K562 (cell line): ENCODE results near the gene HOXC11. TPM values are rescaled to one million over a fixed set of nuclear protein-coding genes. Genes with fewer than 3 reads are reported as not detected.

ENCODE experiments used
- BCLAF1 ChIP-seq, 2 experiments: fragments of 450-650 bp in 1 of 2; IDR thresholded peaks; 2 replicates each; pipeline ENCODE4 v1.6.1; 2011 to 2017; ENCODE audit warnings: low read depth in 2 of 2, antibody characterized with exemption in 1 of 2, borderline replicate concordance in 1 of 2, low read length in 1 of 2, mild to moderate bottlenecking in 1 of 2, mixed read lengths in 1 of 2; ENCODE audit not compliant: control insufficient read depth in 1 of 2
- CHD1 ChIP-seq: fragments of 200-600 bp; sonication (generic); IDR thresholded peaks from one replicate; pipeline ENCODE4 v1.6.1; 2012; ENCODE audit warnings: mild to moderate bottlenecking, moderate library complexity, low read length, inconsistent platforms
- ETS1 ChIP-seq: conservative IDR thresholded peaks from 2 replicates; pipeline ENCODE4 v1.6.1; 2011; ENCODE audit warnings: low read depth, mild to moderate bottlenecking, low read length; ENCODE audit not compliant: control insufficient read depth
- IRF9 ChIP-seq: fragments of 450-650 bp; IDR thresholded peaks from 2 replicates; pipeline ENCODE4 v1.6.1; 2016; ENCODE audit warnings: missing biosample characterization, missing genetic modification characterization
- JUNB ChIP-seq: fragments of 450-650 bp; formaldehyde crosslinking; conservative IDR thresholded peaks from 2 replicates; pipeline ENCODE4 v1.4.0; 2020; ENCODE audit warnings: mild to moderate bottlenecking
- KDM4B ChIP-seq, 2 experiments: fragments of 450-650 bp in 1 of 2; sonication (generic) in 1 of 2; IDR thresholded peaks; 2 replicates each; pipeline ENCODE4 v1.6.1; 2016 to 2017; ENCODE audit warnings: borderline replicate concordance in 2 of 2, antibody characterized with exemption in 1 of 2, low read depth in 1 of 2, mild to moderate bottlenecking in 1 of 2
- LCOR ChIP-seq: sonication (generic); formaldehyde crosslinking; IDR thresholded peaks from 2 replicates; pipeline ENCODE4 v1.8.0; 2022; ENCODE audit warnings: mild to moderate bottlenecking, missing genetic modification reagents
- MBD2 ChIP-seq: sonication (generic); IDR thresholded peaks from 2 replicates; pipeline ENCODE4 v1.6.1; 2016; ENCODE audit warnings: low read depth, borderline replicate concordance
- MEF2A ChIP-seq: IDR thresholded peaks from 2 replicates; pipeline ENCODE4 v1.6.1; 2011; ENCODE audit warnings: low read depth, mild to moderate bottlenecking, low read length, moderate library complexity; ENCODE audit not compliant: control insufficient read depth
- MTA3 ChIP-seq: fragments of 450-650 bp; formaldehyde crosslinking; IDR thresholded peaks from 2 replicates; pipeline ENCODE4 v1.6.1; 2017; ENCODE audit warnings: mild to moderate bottlenecking, borderline replicate concordance
- MYBL2 ChIP-seq, 2 experiments: fragments of 450-650 bp in 1 of 2; sonication (generic) in 1 of 2; formaldehyde crosslinking in 1 of 2; IDR thresholded peaks; 2 replicates each; pipeline versions ENCODE4 v1.6.1 to v1.8.1; 2017 to 2022; ENCODE audit warnings: borderline replicate concordance in 1 of 2, inconsistent platforms in 1 of 2, low read depth in 1 of 2, mild to moderate bottlenecking in 1 of 2, missing genetic modification reagents in 1 of 2, moderate library complexity in 1 of 2
- PTTG1 ChIP-seq: fragments of 450-650 bp; IDR thresholded peaks from 2 replicates; pipeline ENCODE4 v1.6.1; 2016; ENCODE audit warnings: low read depth, mild to moderate bottlenecking, missing genetic modification characterization, missing compliant biosample characterization
- RCOR1 ChIP-seq, 2 experiments: IDR thresholded peaks; 2 replicates each; pipeline ENCODE4 v1.6.1; 2012; ENCODE audit warnings: low read depth in 2 of 2, low read length in 2 of 2, borderline replicate concordance in 1 of 2, improper control_type of control experiment in 1 of 2
- SIN3B ChIP-seq: fragments of 450-650 bp; IDR thresholded peaks from 2 replicates; pipeline ENCODE4 v1.6.1; 2017; ENCODE audit warnings: low read depth, mild to moderate bottlenecking, moderate library complexity
- STAT5B ChIP-seq: fragments of 250-450 bp; sonication (Bioruptor Pico); IDR thresholded peaks from 2 replicates; pipeline ENCODE4 v1.8.0; 2021; ENCODE audit warnings: mild to moderate bottlenecking, inconsistent platforms
- TCFL5 ChIP-seq: fragments of 250-450 bp; sonication (Bioruptor Pico); conservative IDR thresholded peaks from 2 replicates; pipeline ENCODE4 v1.6.1; 2021; ENCODE audit warnings: mild to moderate bottlenecking, moderate library complexity, matching md5 sums
- TFE3 ChIP-seq: fragments of 450-650 bp; formaldehyde crosslinking; IDR thresholded peaks from 2 replicates; pipeline ENCODE4 v1.4.0; 2020; ENCODE audit warnings: mild to moderate bottlenecking, mixed read lengths
- ZEB2 ChIP-seq: fragments of 450-650 bp; IDR thresholded peaks from 2 replicates; pipeline ENCODE4 v1.6.1; 2016
- ZNF551 ChIP-seq: fragments of 250-450 bp; sonication (Bioruptor Pico); IDR thresholded peaks from 2 replicates; pipeline ENCODE4 v1.5.0; 2021; ENCODE audit warnings: mild to moderate bottlenecking, moderate library complexity
- ZNF57 ChIP-seq: fragments of 450-650 bp; formaldehyde crosslinking; IDR thresholded peaks from 2 replicates; pipeline ENCODE4 v1.4.0; 2020; ENCODE audit warnings: mild to moderate bottlenecking, moderate library complexity
- ZZZ3 ChIP-seq: fragments of 450-650 bp; IDR thresholded peaks from 2 replicates; pipeline ENCODE4 v1.6.1; 2016; ENCODE audit warnings: antibody characterized with exemption, mild to moderate bottlenecking, moderate library complexity
- polyA plus RNA-seq, 8 experiments: library from polyadenylated mRNA; depleted of rRNA in 4 of 8; stranded (reverse) in 5 of 8; unstranded in 3 of 8; fragments of >200 nt; fragmentation: Nextera tagmentation in 2 of 8; fragmentation: Illumina TruSeq in 1 of 8; extraction: Ambion mirVana in 2 of 8; extraction: Trizol in 1 of 8; gene quantifications; 2 replicates each; pipeline versions ENCODE4 v1.2.1 to v1.2.3, GENCODE V29; 2011 to 2014; ENCODE audit warnings: inconsistent platforms in 1 of 8, missing spikeins in 1 of 8
- total RNA-seq, 7 experiments: library from RNA; depleted of rRNA in 6 of 7; stranded (reverse); fragments of >200 nt in 6 of 7; fragmentation: Illumina TruSeq in 2 of 7; extraction: Trizol in 2 of 7; gene quantifications; 2 replicates each; pipeline versions ENCODE4 v1.2.1 to v1.2.3, GENCODE V29; 2011 to 2021; ENCODE audit warnings: low replicate concordance in 1 of 7

The HOXC11 gene
- total and polyA plus RNA-seq, 9 of the 15 experiments (the other 6 are each of a cell fraction or from before 2014, with no cell fraction given) = not detected

- TF ChIP-seq BCLAF1 (IDR thresholded peaks at IDR 0.05; ENCODE audit: borderline replicate concordance in 1 of 2, control insufficient read depth in 1 of 2, low read depth in 2 of 2, low read length in 1 of 2) (no peak), ZEB2 (no peak), MYBL2 (IDR thresholded peaks at IDR 0.05; ENCODE audit: low read depth) (no peak), MYBL2 (CRISPR knock-in tag; IDR thresholded peaks at IDR 0.05; ENCODE audit: borderline replicate concordance) (no peak), STAT5B (no peak), SIN3B (no peak), CHD1 (peak; percentile 61), ETS1 (0 out of 2 replicates have a peak, but pooled peaks have one; percentile 9), ZNF57 (CRISPR knock-in tag) (no peak), TCFL5 (CRISPR knock-in tag) (no peak), JUNB (no peak), KDM4B (IDR thresholded peaks at IDR 0.05; ENCODE audit: borderline replicate concordance in 2 of 2, low read depth in 1 of 2) (no peak), RCOR1 (IDR thresholded peaks at IDR 0.05; ENCODE audit: borderline replicate concordance in 1 of 2, low read depth in 2 of 2, low read length in 2 of 2) (no peak), TFE3 (no peak), PTTG1 (tag) (no peak), MTA3 (no peak), LCOR (CRISPR knock-in tag) (0 out of 2 replicates have a peak, but pooled peaks have one; percentile 5), ZNF551 (CRISPR knock-in tag) (no peak), MBD2 (no peak), ZZZ3 (no peak), MEF2A (no peak), IRF9 (tag) (no peak)
Observed at GRCh38 chr12:53995002-53995377, 22.1 kb downstream of the HOXC11 start (continued).
